ENCODE data around the gene PARP16.
"Not testable (repeated sequence)": the region's sequence is repeated elsewhere in the genome, so short reads cannot be mapped to it uniquely, and the experiment has no call there.

The PARP16 gene

GRCh38 chr15:65245096-65245856 lies 41.4 kb downstream of the PARP16 start:
- peaks cover 0 to 4% (median 0%) of the 10 kb centered on the region in 5 donors for H3K36me3 ChIP-seq (ENCODE audit: control insufficient read depth in 5 of 5, insufficient read depth in 5 of 5, low read length in 5 of 5)
- H3K4me1 ChIP-seq (ENCODE audit: control insufficient read depth in 5 of 5, insufficient read depth in 5 of 5, low read length in 5 of 5), result peaks cover 0 to 14% (median 6%) of the 10 kb centered on the region in 5 donors
- no peaks in the 10 kb centered on the region for H3K27me3 ChIP-seq (ENCODE audit: control insufficient read depth in 5 of 5, insufficient read depth in 4 of 5, low read length in 5 of 5)
- no peak overlapping the region for H3K4me3 ChIP-seq (ENCODE audit: low read depth in 1 of 5, low read length in 5 of 5)
- no peaks in the 10 kb centered on the region for H3K9me3 ChIP-seq (ENCODE audit: control insufficient read depth in 5 of 5, low read length in 5 of 5)
- H3K9ac ChIP-seq (ENCODE audit: low read length in 5 of 5), result no peak overlapping the region
- H3K27ac ChIP-seq (ENCODE audit: low read depth, low read length), result no peak overlapping the region

- H3K9ac ChIP-seq (ENCODE audit: low read length in 5 of 5), result no peak overlapping the region
- H3K27me3 ChIP-seq (ENCODE audit: control insufficient read depth in 5 of 5, insufficient read depth in 4 of 5, low read length in 5 of 5), result no peaks in the 10 kb centered on the region
- no peak overlapping the region for H3K4me3 ChIP-seq (ENCODE audit: low read depth in 1 of 5, low read length in 5 of 5)
- peaks cover 0 to 14% (median 6%) of the 10 kb centered on the region in 5 donors for H3K4me1 ChIP-seq (ENCODE audit: control insufficient read depth in 5 of 5, insufficient read depth in 5 of 5, low read length in 5 of 5)
- peaks cover 0 to 4% (median 0%) of the 10 kb centered on the region in 5 donors for H3K36me3 ChIP-seq (ENCODE audit: control insufficient read depth in 5 of 5, insufficient read depth in 5 of 5, low read length in 5 of 5)
- no peaks in the 10 kb centered on the region for H3K9me3 ChIP-seq (ENCODE audit: control insufficient read depth in 5 of 5, low read length in 5 of 5)
- no peak overlapping the region for H3K27ac ChIP-seq (ENCODE audit: low read depth, low read length)
Observed at GRCh38 chr15:65244638-65245037, 42.0 kb downstream of the PARP16 start.

GRCh38 chr15:65236443-65236842 lies 50.2 kb downstream of the PARP16 start:
- H3K36me3 ChIP-seq (ENCODE audit: control insufficient read depth in 5 of 5, insufficient read depth in 5 of 5, low read length in 5 of 5); H3K4me3 ChIP-seq (ENCODE audit: low read depth in 1 of 5, low read length in 5 of 5); H3K9ac ChIP-seq (ENCODE audit: low read length in 5 of 5); H3K27ac ChIP-seq (ENCODE audit: low read depth, low read length); H3K27me3 ChIP-seq (ENCODE audit: control insufficient read depth in 5 of 5, insufficient read depth in 4 of 5, low read length in 5 of 5); H3K9me3 ChIP-seq (ENCODE audit: control insufficient read depth in 5 of 5, low read length in 5 of 5): not testable (repeated sequence)
- H3K4me1 ChIP-seq (ENCODE audit: control insufficient read depth in 5 of 5, insufficient read depth in 5 of 5, low read length in 5 of 5), result peaks cover 3 to 21% (median 8%) of the 10 kb centered on the region in 5 donors

DNA sequence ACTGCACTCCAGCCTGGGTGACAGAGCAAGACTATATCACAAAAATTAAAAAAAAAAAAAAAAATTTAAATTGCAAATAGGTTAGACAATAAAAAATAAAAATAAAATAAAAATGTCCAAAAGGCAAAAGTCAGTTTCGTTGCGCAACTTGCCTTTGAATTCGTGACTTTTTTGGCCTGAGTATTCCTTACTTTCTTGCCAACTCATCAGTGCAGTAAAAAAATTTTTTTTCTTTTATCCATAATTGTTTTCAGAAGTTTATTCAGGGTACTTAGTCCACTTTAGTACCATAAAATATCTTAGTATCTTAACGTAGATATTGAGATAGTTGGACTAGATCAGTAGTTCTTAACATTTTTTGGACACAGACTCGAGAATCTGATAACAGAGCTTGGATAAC lies 53.0 kb downstream of the PARP16 start:
- H3K4me3 ChIP-seq (ENCODE audit: low read depth in 1 of 5, low read length in 5 of 5), result no peak overlapping the region
- no peak overlapping the region for H3K27ac ChIP-seq (ENCODE audit: low read depth, low read length)
- no peaks in the 10 kb centered on the region for H3K27me3 ChIP-seq (ENCODE audit: control insufficient read depth in 5 of 5, insufficient read depth in 4 of 5, low read length in 5 of 5)

GRCh38 chr15:65232520-65232919 lies 54.2 kb downstream of the PARP16 start:
- no peak overlapping the region for H3K9ac ChIP-seq (ENCODE audit: low read length in 5 of 5)
- H3K27ac ChIP-seq (ENCODE audit: low read depth, low read length), result no peak overlapping the region
- H3K4me3 ChIP-seq (ENCODE audit: low read depth in 1 of 5, low read length in 5 of 5), result no peak overlapping the region
- peaks cover 3 to 15% (median 7%) of the 10 kb centered on the region in 5 donors for H3K4me1 ChIP-seq (ENCODE audit: control insufficient read depth in 5 of 5, insufficient read depth in 5 of 5, low read length in 5 of 5)
- H3K27me3 ChIP-seq (ENCODE audit: control insufficient read depth in 5 of 5, insufficient read depth in 4 of 5, low read length in 5 of 5), result no peaks in the 10 kb centered on the region
- no peaks in the 10 kb centered on the region for H3K36me3 ChIP-seq (ENCODE audit: control insufficient read depth in 5 of 5, insufficient read depth in 5 of 5, low read length in 5 of 5)
- no peaks in the 10 kb centered on the region for H3K9me3 ChIP-seq (ENCODE audit: control insufficient read depth in 5 of 5, low read length in 5 of 5)

More for the DNA sequence above, 53.0 kb downstream of the PARP16 start:
- Histone ChIP-seq H3K9me3 (ENCODE audit: control insufficient read depth in 5 of 5, low read length in 5 of 5) (no peaks in the 10 kb centered on the region), H3K4me1 (ENCODE audit: control insufficient read depth in 5 of 5, insufficient read depth in 5 of 5, low read length in 5 of 5) (peaks cover 3 to 21% (median 8%) of the 10 kb centered on the region in 5 donors), H3K9ac (ENCODE audit: low read length in 5 of 5) (no peak overlapping the region), H3K36me3 (ENCODE audit: control insufficient read depth in 5 of 5, insufficient read depth in 5 of 5, low read length in 5 of 5) (no peaks in the 10 kb centered on the region)

GRCh38 chr15:65231306-65231705 lies 55.4 kb downstream of the PARP16 start:
- no peak overlapping the region for H3K27ac ChIP-seq (ENCODE audit: low read depth, low read length)
- H3K9ac ChIP-seq (ENCODE audit: low read length in 5 of 5), result no peak overlapping the region
- H3K4me1 ChIP-seq (ENCODE audit: control insufficient read depth in 5 of 5, insufficient read depth in 5 of 5, low read length in 5 of 5), result peaks cover 0 to 13% (median 2%) of the 10 kb centered on the region in 5 donors
- no peaks in the 10 kb centered on the region for H3K9me3 ChIP-seq (ENCODE audit: control insufficient read depth in 5 of 5, low read length in 5 of 5)
- no peak overlapping the region for H3K4me3 ChIP-seq (ENCODE audit: low read depth in 1 of 5, low read length in 5 of 5)
- H3K36me3 ChIP-seq (ENCODE audit: control insufficient read depth in 5 of 5, insufficient read depth in 5 of 5, low read length in 5 of 5), result no peaks in the 10 kb centered on the region
- H3K27me3 ChIP-seq (ENCODE audit: control insufficient read depth in 5 of 5, insufficient read depth in 4 of 5, low read length in 5 of 5), result no peaks in the 10 kb centered on the region

- not testable (repeated sequence) for H3K9ac ChIP-seq (ENCODE audit: low read length in 5 of 5); H3K4me1 ChIP-seq (ENCODE audit: control insufficient read depth in 5 of 5, insufficient read depth in 5 of 5, low read length in 5 of 5); H3K36me3 ChIP-seq (ENCODE audit: control insufficient read depth in 5 of 5, insufficient read depth in 5 of 5, low read length in 5 of 5); H3K4me3 ChIP-seq (ENCODE audit: low read depth in 1 of 5, low read length in 5 of 5); H3K27ac ChIP-seq (ENCODE audit: low read depth, low read length); H3K27me3 ChIP-seq (ENCODE audit: control insufficient read depth in 5 of 5, insufficient read depth in 4 of 5, low read length in 5 of 5); H3K9me3 ChIP-seq (ENCODE audit: control insufficient read depth in 5 of 5, low read length in 5 of 5)
Observed at GRCh38 chr15:65226901-65227300, 59.8 kb downstream of the PARP16 start.

- Histone ChIP-seq H3K4me3 (ENCODE audit: low read depth in 1 of 5, low read length in 5 of 5) (no peak overlapping the region), H3K4me1 (ENCODE audit: control insufficient read depth in 5 of 5, insufficient read depth in 5 of 5, low read length in 5 of 5) (peaks cover 0 to 2% (median 0%) of the 10 kb centered on the region in 5 donors), H3K9me3 (ENCODE audit: control insufficient read depth in 5 of 5, low read length in 5 of 5) (no peaks in the 10 kb centered on the region), H3K27me3 (ENCODE audit: control insufficient read depth in 5 of 5, insufficient read depth in 4 of 5, low read length in 5 of 5) (no peaks in the 10 kb centered on the region), H3K9ac (ENCODE audit: low read length in 5 of 5) (no peak overlapping the region), H3K27ac (ENCODE audit: low read depth, low read length) (no peak overlapping the region), H3K36me3 (ENCODE audit: control insufficient read depth in 5 of 5, insufficient read depth in 5 of 5, low read length in 5 of 5) (no peaks in the 10 kb centered on the region)
Observed at GRCh38 chr15:65226221-65226620, 60.5 kb downstream of the PARP16 start.

DNA sequence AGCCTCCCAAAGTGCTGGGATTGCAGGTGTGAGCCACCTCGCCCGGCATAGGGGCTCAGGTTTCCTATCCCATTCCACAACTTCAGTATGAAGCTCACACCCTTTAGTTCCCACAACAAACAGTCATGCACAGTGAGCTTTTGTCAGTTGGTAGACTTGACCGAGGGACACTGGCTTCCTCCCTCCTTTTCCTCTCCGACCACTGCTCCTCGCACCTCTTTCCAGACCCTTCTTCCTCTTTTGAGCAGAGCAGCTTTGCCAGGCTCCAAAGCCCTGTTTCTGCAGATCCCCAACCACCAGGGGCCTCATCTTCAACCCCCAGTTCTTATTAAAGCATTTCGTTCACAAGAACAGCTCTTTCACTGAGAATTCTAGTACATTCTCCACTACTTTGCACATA lies 62.7 kb downstream of the PARP16 start:
- H3K27me3 ChIP-seq (ENCODE audit: control insufficient read depth in 5 of 5, insufficient read depth in 4 of 5, low read length in 5 of 5), result no peaks in the 10 kb centered on the region
- H3K9me3 ChIP-seq (ENCODE audit: control insufficient read depth in 5 of 5, low read length in 5 of 5), result no peaks in the 10 kb centered on the region
- no peak overlapping the region for H3K9ac ChIP-seq (ENCODE audit: low read length in 5 of 5)
- no peak overlapping the region for H3K27ac ChIP-seq (ENCODE audit: low read depth, low read length)
- H3K4me3 ChIP-seq (ENCODE audit: low read depth in 1 of 5, low read length in 5 of 5), result no peak overlapping the region
- no peaks in the 10 kb centered on the region for H3K36me3 ChIP-seq (ENCODE audit: control insufficient read depth in 5 of 5, insufficient read depth in 5 of 5, low read length in 5 of 5)
- peaks cover 0 to 2% (median 0%) of the 10 kb centered on the region in 5 donors for H3K4me1 ChIP-seq (ENCODE audit: control insufficient read depth in 5 of 5, insufficient read depth in 5 of 5, low read length in 5 of 5)

GRCh38 chr15:65222891-65223290 lies 63.8 kb downstream of the PARP16 start:
- Histone ChIP-seq H3K4me1 (ENCODE audit: control insufficient read depth in 5 of 5, insufficient read depth in 5 of 5, low read length in 5 of 5) (peaks cover 0 to 2% (median 0%) of the 10 kb centered on the region in 5 donors), H3K9ac (ENCODE audit: low read length in 5 of 5) (no peak overlapping the region), H3K27ac (ENCODE audit: low read depth, low read length) (no peak overlapping the region), H3K27me3 (ENCODE audit: control insufficient read depth in 5 of 5, insufficient read depth in 4 of 5, low read length in 5 of 5) (no peaks in the 10 kb centered on the region), H3K9me3 (ENCODE audit: control insufficient read depth in 5 of 5, low read length in 5 of 5) (no peaks in the 10 kb centered on the region), H3K4me3 (ENCODE audit: low read depth in 1 of 5, low read length in 5 of 5) (no peak overlapping the region), H3K36me3 (ENCODE audit: control insufficient read depth in 5 of 5, insufficient read depth in 5 of 5, low read length in 5 of 5) (no peaks in the 10 kb centered on the region)

All from subcutaneous abdominal adipose tissue (tissue), 5 donors.